Measurements from ENCODE around the gene RNF168. TPM values are rescaled to one million over a fixed set of nuclear protein-coding genes. Genes with fewer than 3 reads are reported as not detected.
A peak's percentile ranks its signal among the peaks of the same experiment; 100 is the strongest.

RNF168 gene
- total RNA-seq, 1 experiment from 2014 or later, result 25.1 TPM

- intact Hi-C loops (cut with micrococcal nuclease), result loop anchor here (1.0 to 10.0 kb wide), 6 partner anchors 33 to 665 kb away; no protein-coding TSS in a partner anchor
- Histone ChIP-seq H3K9me3 (ENCODE audit: control insufficient read depth in 1 of 2, insufficient read depth in 1 of 2, low read depth in 1 of 2, low read length in 2 of 2) (no peaks in the 10 kb centered on the region), H3K27me3 (ENCODE audit: insufficient read depth, low read length) (no peaks in the 10 kb centered on the region), H3K4me2 (ENCODE audit: low read length) (no peak overlapping the region), H3K4me3 (replicated peaks in 1 of 2; ENCODE audit: low read depth in 1 of 2, low read length in 2 of 2) (no peak overlapping the region), H3K79me2 (ENCODE audit: insufficient read depth, low read length) (no peaks in the 10 kb centered on the region), H3K27ac (ENCODE audit: low read depth, low read length) (no peak overlapping the region), H3K36me3 (ENCODE audit: control insufficient read depth in 1 of 2, insufficient read depth in 2 of 2, low read length in 2 of 2) (no peaks in the 10 kb centered on the region), H3K9ac (ENCODE audit: low read length) (no peak overlapping the region), H4K20me1 (ENCODE audit: insufficient read depth) (no peaks in the 10 kb centered on the region), H2AFZ (ENCODE audit: low read depth, low read length, poor library complexity, severe bottlenecking) (peak overlapping the region; percentile 91), H3K4me1 (ENCODE audit: control insufficient read depth in 1 of 2, insufficient read depth in 2 of 2, low read length in 2 of 2) (peaks cover 2 to 7% of the 10 kb centered on the region in 2 experiments; a peak in 2 of 4 replicates), H3K9me2 (ENCODE audit: insufficient read depth) (no peaks in the 10 kb centered on the region)
- TF ChIP-seq FOSL1 (IDR thresholded peaks at IDR 0.05; ENCODE audit: low read depth) (no peak), TCF7L2 (IDR thresholded peaks at IDR 0.05; ENCODE audit: borderline replicate concordance, extremely low read depth, insufficient read depth, insufficient read length) (no peak), EGR1 (IDR thresholded peaks at IDR 0.05; ENCODE audit: low read depth) (no peak), POLR2A (IDR thresholded peaks at IDR 0.05; ENCODE audit: borderline replicate concordance, extremely low read depth, insufficient read depth, insufficient read length) (no peak), SP1 (IDR thresholded peaks at IDR 0.05; ENCODE audit: low read depth) (no peak), RAD21 (IDR thresholded peaks at IDR 0.05; ENCODE audit: low read depth) (no peak), EZH2 (IDR thresholded peaks at IDR 0.05) (no peak), CEBPB (IDR thresholded peaks at IDR 0.05; ENCODE audit: low read depth) (no peak), SRF (IDR thresholded peaks at IDR 0.05; ENCODE audit: low read depth) (no peak), SIN3A (IDR thresholded peaks at IDR 0.05; ENCODE audit: low read depth) (no peak), ZNF274 (IDR thresholded peaks at IDR 0.05; ENCODE audit: low read depth, low read length) (no peak)
- TF ChIP-seq, protein P1, sequence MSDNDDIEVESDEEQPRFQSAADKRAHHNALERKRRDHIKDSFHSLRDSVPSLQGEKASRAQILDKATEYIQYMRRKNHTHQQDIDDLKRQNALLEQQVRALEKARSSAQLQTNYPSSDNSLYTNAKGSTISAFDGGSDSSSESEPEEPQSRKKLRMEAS (IDR thresholded peaks at IDR 0.05), result no peak
- no peak for DNase-seq (ENCODE audit: low read depth, low spot score)
- ChIA-PET CTCF (interaction anchor here (0.5 to 2.9 kb wide), 11 partner anchors 9 to 660 kb away, joined by 3 to 14 read pairs (median 6); no protein-coding TSS in a partner anchor), POLR2A (no interaction called here), RAD21 (ENCODE audit: low non-redundant PET in 1 of 2, low total read pairs in 2 of 2, uncharacterized antibody in 2 of 2, unreplicated experiment in 2 of 2) (interaction anchor here (0.5 to 1.5 kb wide), 4 partner anchors 33 to 320 kb away, joined by 3 to 5 read pairs (median 4); no protein-coding TSS in a partner anchor)
- ATAC-seq, result no peak
- no TSS peak for BruUV-seq (replicated peaks)
These were observed 16.1 kb upstream of the RNF168 start for GRCh38 chr3:196519718-196520082.
